SK-N-SH (cell line): ENCODE data around the gene SAG. TPM values are rescaled to one million over a fixed set of nuclear protein-coding genes. Genes with fewer than 3 reads are reported as not detected.

Experiments used
- CTCF ChIA-PET: fragments of 300-600, 350-600 bp; formaldehyde crosslinking; extraction: SDS; loops from one replicate; lab custom pipeline; 2021; lab: Yijun Ruan, JAX
- POLR2A ChIA-PET: fragments of 350-600 bp; sonication (Branson Sonifier 250); formaldehyde crosslinking; extraction: SDS; loops from one replicate; lab custom pipeline; 2020; ENCODE audit warnings: antibody characterized with exemption, inconsistent platforms; lab: Yijun Ruan, JAX
- DNase-seq: peaks from one replicate; pipeline ENCODE4 v3.0.0; 2012
- H2AFZ ChIP-seq: fragments of 200-600 bp; sonication (generic); 2 replicates; pipeline ENCODE4 v1.8.1; 2016; ENCODE audit warnings: antibody characterized with exemption, mild to moderate bottlenecking, low read depth
- H3F3A ChIP-seq: fragments of 200-600 bp; sonication (generic); replicated peaks from 2 replicates; pipeline ENCODE3; 2016; ENCODE audit warnings: antibody characterized with exemption, mild to moderate bottlenecking; ENCODE audit not compliant: insufficient read depth
- H3K27ac ChIP-seq, 2 experiments: fragments of 200-500 bp in 1 of 2; fragments of 200-600 bp in 1 of 2; sonication (Bioruptor generic) in 1 of 2; sonication (generic), shearing (Covaris generic) in 1 of 2; 2 replicates each; pipeline versions ENCODE4 v1.5.1 to v1.6.1; 2014 to 2016; ENCODE audit warnings: low read depth in 2 of 2, inconsistent platforms in 1 of 2, low read length in 1 of 2, mild to moderate bottlenecking in 1 of 2, mixed read lengths in 1 of 2
- H3K27me3 ChIP-seq: fragments of 200-600 bp; sonication (generic), shearing (Covaris generic); 2 replicates; pipeline ENCODE4 v1.6.1; 2016; ENCODE audit warnings: mixed run types; ENCODE audit not compliant: insufficient read depth
- H3K36me3 ChIP-seq, 2 experiments: fragments of 200-500 bp in 1 of 2; fragments of 200-600 bp in 1 of 2; sonication (Bioruptor generic) in 1 of 2; sonication (generic) in 1 of 2; replicated peaks in 1 of 2; 2 replicates each; pipeline versions ENCODE3 to v1.5.1; 2014 to 2016; ENCODE audit warnings: low read length in 1 of 2, mild to moderate bottlenecking in 1 of 2; ENCODE audit not compliant: insufficient read depth in 2 of 2, control insufficient read depth in 1 of 2
- H3K4me1 ChIP-seq, 2 experiments: fragments of 200-500 bp in 1 of 2; fragments of 200-600 bp in 1 of 2; sonication (Bioruptor generic) in 1 of 2; sonication (generic), shearing (Covaris generic) in 1 of 2; 2 replicates each; pipeline versions ENCODE4 v1.5.1 to v1.6.1; 2014 to 2016; ENCODE audit warnings: low read depth in 1 of 2, low read length in 1 of 2, mixed run types in 1 of 2; ENCODE audit not compliant: insufficient read depth in 2 of 2, control insufficient read depth in 1 of 2
- H3K4me2 ChIP-seq: fragments of 200-600 bp; sonication (generic), shearing (Covaris generic); 2 replicates; pipeline ENCODE4 v1.6.1; 2017; ENCODE audit warnings: mixed run types
- H3K4me3 ChIP-seq, 2 experiments: fragments of 200-500 bp in 1 of 2; fragments of 200-600 bp in 1 of 2; sonication (Bioruptor generic) in 1 of 2; sonication (generic), shearing (Covaris generic) in 1 of 2; 2 replicates each; pipeline versions ENCODE4 v1.5.1 to v1.8.1; 2014 to 2016; ENCODE audit warnings: low read depth in 2 of 2, inconsistent platforms in 1 of 2, low read length in 1 of 2, mild to moderate bottlenecking in 1 of 2, mixed read lengths in 1 of 2, moderate library complexity in 1 of 2
- H3K79me2 ChIP-seq: fragments of 200-600 bp; sonication (generic); 2 replicates; pipeline ENCODE4 v1.8.1; 2017; ENCODE audit warnings: mild to moderate bottlenecking; ENCODE audit not compliant: insufficient read depth
- H3K9ac ChIP-seq: fragments of 200-600 bp; sonication (generic); 2 replicates; pipeline ENCODE4 v1.6.1; 2017; ENCODE audit warnings: mixed run types
- H3K9me2 ChIP-seq: fragments of 200-600 bp; sonication (generic); 2 replicates; pipeline ENCODE4 v1.6.1; 2017; ENCODE audit warnings: mixed run types
- H3K9me3 ChIP-seq: fragments of 200-600 bp; sonication (generic); 2 replicates; pipeline ENCODE4 v1.6.1; 2017; ENCODE audit warnings: mixed run types, mild to moderate bottlenecking, moderate library complexity
- H4K20me1 ChIP-seq: fragments of 200-600 bp; sonication (generic); 2 replicates; pipeline ENCODE4 v1.6.1; 2017; ENCODE audit warnings: mild to moderate bottlenecking, mixed run types; ENCODE audit not compliant: insufficient read depth
- EZH2phosphoT487 ChIP-seq: fragments of 200-600 bp; sonication (generic); IDR thresholded peaks from 2 replicates; pipeline ENCODE4 v1.6.1; 2017; ENCODE audit warnings: low read depth, mixed run types, mild to moderate bottlenecking, antibody characterized with exemption, moderate library complexity, borderline replicate concordance
- FOXJ3 ChIP-seq: sonication (generic); formaldehyde crosslinking; IDR thresholded peaks from 2 replicates; pipeline ENCODE4 v1.5.1; 2020; ENCODE audit warnings: mild to moderate bottlenecking, missing genetic modification reagents
- FOXM1 ChIP-seq: IDR thresholded peaks from 2 replicates; pipeline ENCODE4 v1.4.0; 2012; ENCODE audit warnings: low read depth, mild to moderate bottlenecking
- JUND ChIP-seq: IDR thresholded peaks from 2 replicates; pipeline ENCODE4 v1.4.0; 2012
- MXI1 ChIP-seq: IDR thresholded peaks from 2 replicates; pipeline ENCODE4 v1.6.1; 2012; ENCODE audit warnings: mild to moderate bottlenecking, low read depth, low read length, improper control_type of control experiment
- NFIC ChIP-seq: IDR thresholded peaks from 2 replicates; pipeline ENCODE4 v1.4.0; 2012; ENCODE audit warnings: borderline replicate concordance
- NRF1 ChIP-seq: IDR thresholded peaks from 2 replicates; pipeline ENCODE4 v1.6.1; 2012; ENCODE audit warnings: low read depth, mild to moderate bottlenecking, low read length
- PBX3 ChIP-seq: IDR thresholded peaks from 2 replicates; pipeline ENCODE4; 2012
- RCOR1 ChIP-seq: fragments of 150-350 bp; IDR thresholded peaks from 2 replicates; pipeline ENCODE4 v1.6.1; 2017; ENCODE audit warnings: antibody characterized with exemption, low read length
- REST ChIP-seq: IDR thresholded peaks from 2 replicates; pipeline ENCODE4 v1.6.1; 2012; ENCODE audit warnings: mild to moderate bottlenecking, low read depth, low read length, moderate library complexity
- RFX5 ChIP-seq: IDR thresholded peaks from 2 replicates; pipeline ENCODE4 v1.6.1; 2012; ENCODE audit warnings: mild to moderate bottlenecking, improper control_type of control experiment, low read length
- USF1 ChIP-seq: IDR thresholded peaks from 2 replicates; pipeline ENCODE4 v1.4.0; 2012; ENCODE audit warnings: low read depth, borderline replicate concordance
- WGBS: methylation state at CpG from one replicate; pipeline ENCODE4 v1.1.6; 2017; ENCODE audit warnings: low lambda C conversion rate; 5-methylcytosine and 5-hydroxymethylcytosine counted together
- polyA plus RNA-seq, 3 experiments: library from polyadenylated mRNA; depleted of rRNA; stranded (reverse); fragments of >200 nt; gene quantifications; 2 replicates each; pipeline ENCODE4 v1.2.3, GENCODE V29; 2012
- TF ChIP-seq, protein P1 (sequence below): IDR thresholded peaks from 2 replicates; pipeline ENCODE4 v1.4.0; 2012; ENCODE audit warnings: low read depth, borderline replicate concordance

The SAG gene
- polyA plus RNA-seq, 1 of the 3 experiments (the other 2 are of a cell fraction), result not detected

- H4K20me1 ChIP-seq, result no peaks in the 10 kb centered on the region
- ChIA-PET POLR2A (no interaction called here), CTCF (interaction anchor here (1.5 to 1.6 kb wide), 2 partner anchors 74 to 75 kb away, joined by 3 read pairs; no protein-coding TSS in a partner anchor)
- no peak overlapping the region for H3K4me3 ChIP-seq
- no peak overlapping the region for H2AFZ ChIP-seq
- H3K9ac ChIP-seq, result no peak overlapping the region
- H3K4me2 ChIP-seq, result no peak overlapping the region
- no peaks in the 10 kb centered on the region for H3F3A ChIP-seq
- no peaks in the 10 kb centered on the region; a peak in 1 of 4 replicates for H3K4me1 ChIP-seq
- H3K9me2 ChIP-seq, result no peaks in the 10 kb centered on the region
- H3K9me3 ChIP-seq, result no peaks in the 10 kb centered on the region
- no peaks in the 10 kb centered on the region for H3K27me3 ChIP-seq
- no peak for DNase-seq
- peaks cover 0 to 20% of the 10 kb centered on the region in 2 experiments for H3K36me3 ChIP-seq
- TF ChIP-seq NFIC, result no peak
- TF ChIP-seq RFX5, result no peak
- TF ChIP-seq, protein P1, sequence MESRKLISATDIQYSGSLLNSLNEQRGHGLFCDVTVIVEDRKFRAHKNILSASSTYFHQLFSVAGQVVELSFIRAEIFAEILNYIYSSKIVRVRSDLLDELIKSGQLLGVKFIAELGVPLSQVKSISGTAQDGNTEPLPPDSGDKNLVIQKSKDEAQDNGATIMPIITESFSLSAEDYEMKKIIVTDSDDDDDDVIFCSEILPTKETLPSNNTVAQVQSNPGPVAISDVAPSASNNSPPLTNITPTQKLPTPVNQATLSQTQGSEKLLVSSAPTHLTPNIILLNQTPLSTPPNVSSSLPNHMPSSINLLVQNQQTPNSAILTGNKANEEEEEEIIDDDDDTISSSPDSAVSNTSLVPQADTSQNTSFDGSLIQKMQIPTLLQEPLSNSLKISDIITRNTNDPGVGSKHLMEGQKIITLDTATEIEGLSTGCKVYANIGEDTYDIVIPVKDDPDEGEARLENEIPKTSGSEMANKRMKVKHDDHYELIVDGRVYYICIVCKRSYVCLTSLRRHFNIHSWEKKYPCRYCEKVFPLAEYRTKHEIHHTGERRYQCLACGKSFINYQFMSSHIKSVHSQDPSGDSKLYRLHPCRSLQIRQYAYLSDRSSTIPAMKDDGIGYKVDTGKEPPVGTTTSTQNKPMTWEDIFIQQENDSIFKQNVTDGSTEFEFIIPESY, result no peak
- TF ChIP-seq USF1, result no peak
- TF ChIP-seq FOXM1, result no peak
- TF ChIP-seq NRF1, result no peak
- TF ChIP-seq REST, result no peak
- no peak for TF ChIP-seq EZH2phosphoT487
- no peak for TF ChIP-seq FOXJ3
- no peak for TF ChIP-seq PBX3
- no peak for TF ChIP-seq MXI1
- no peak for TF ChIP-seq JUND
- no peak for TF ChIP-seq RCOR1
- TF ChIP-seq, all 33 proteins: peak for 0
- Histone ChIP-seq H3K27ac (no peak overlapping the region), H3K79me2 (peaks cover 43% of the 10 kb centered on the region)
- WGBS, result 95% methylated on average over 5 of the region's 5 CpGs
Measured at GRCh38 chr2:233368756-233369155, 61.1 kb downstream of the SAG start.
